ENCODE measurements around the gene SPIN1. TPM values are rescaled to one million over a fixed set of nuclear protein-coding genes. Genes with fewer than 3 reads are reported as not detected.

The SPIN1 gene
- total RNA-seq, 1 donor from 2014 or later: 154 TPM

GRCh38 chr9:88477300-88477751 lies 89.1 kb downstream of the SPIN1 start:
- H3K27me3 Mint-ChIP-seq: no peaks in the 10 kb centered on the region
- TF ChIP-seq CTCF (IDR thresholded peaks at IDR 0.05; ENCODE audit: unreplicated experiment): no peak
- H3K9me3 Mint-ChIP-seq (ENCODE audit: low read depth): no peaks in the 10 kb centered on the region
- H3K4me1 Mint-ChIP-seq (ENCODE audit: low read depth): peaks cover 9% of the 10 kb centered on the region
- H3K27ac Mint-ChIP-seq: no peak overlapping the region
- no peak overlapping the region for H3K4me3 Mint-ChIP-seq (ENCODE audit: low read depth)
- peaks cover 11% of the 10 kb centered on the region for H3K36me3 Mint-ChIP-seq (ENCODE audit: insufficient read depth)
- DNase-seq (ENCODE audit: low spot score, unreplicated experiment): no peak

GRCh38 chr9:88478246-88478645 lies 90.0 kb downstream of the SPIN1 start:
- no peak overlapping the region for H3K4me3 Mint-ChIP-seq (ENCODE audit: low read depth)
- peaks cover 14% of the 10 kb centered on the region for H3K36me3 Mint-ChIP-seq (ENCODE audit: insufficient read depth)
- no peak for DNase-seq (ENCODE audit: low spot score, unreplicated experiment)
- H3K27me3 Mint-ChIP-seq: no peaks in the 10 kb centered on the region
- H3K9me3 Mint-ChIP-seq (ENCODE audit: low read depth): no peaks in the 10 kb centered on the region
- TF ChIP-seq CTCF (IDR thresholded peaks at IDR 0.05; ENCODE audit: unreplicated experiment): no peak
- no peak overlapping the region for H3K27ac Mint-ChIP-seq
- peaks cover 9% of the 10 kb centered on the region for H3K4me1 Mint-ChIP-seq (ENCODE audit: low read depth)

GRCh38 chr9:88481933-88482332 lies 93.7 kb downstream of the SPIN1 start:
- no peak for DNase-seq (ENCODE audit: low spot score, unreplicated experiment)
- no peak overlapping the region for H3K4me3 Mint-ChIP-seq (ENCODE audit: low read depth)
- TF ChIP-seq CTCF (IDR thresholded peaks at IDR 0.05; ENCODE audit: unreplicated experiment): no peak
- peaks cover 11% of the 10 kb centered on the region for H3K4me1 Mint-ChIP-seq (ENCODE audit: low read depth)
- no peaks in the 10 kb centered on the region for H3K9me3 Mint-ChIP-seq (ENCODE audit: low read depth)
- no peak overlapping the region for H3K27ac Mint-ChIP-seq
- H3K36me3 Mint-ChIP-seq (ENCODE audit: insufficient read depth): peaks cover 22% of the 10 kb centered on the region
- no peaks in the 10 kb centered on the region for H3K27me3 Mint-ChIP-seq

GRCh38 chr9:88488166-88488565 lies 99.9 kb downstream of the SPIN1 start:
- H3K27ac Mint-ChIP-seq: no peak overlapping the region
- peaks cover 19% of the 10 kb centered on the region for H3K36me3 Mint-ChIP-seq (ENCODE audit: insufficient read depth)
- no peaks in the 10 kb centered on the region for H3K27me3 Mint-ChIP-seq
- no peak overlapping the region for H3K4me3 Mint-ChIP-seq (ENCODE audit: low read depth)
- no peak for TF ChIP-seq CTCF (IDR thresholded peaks at IDR 0.05; ENCODE audit: unreplicated experiment)
- H3K4me1 Mint-ChIP-seq (ENCODE audit: low read depth): peaks cover 1% of the 10 kb centered on the region
- no peak for DNase-seq (ENCODE audit: low spot score, unreplicated experiment)
- no peaks in the 10 kb centered on the region for H3K9me3 Mint-ChIP-seq (ENCODE audit: low read depth)

GRCh38 chr9:88494983-88495721 lies 106.9 kb downstream of the SPIN1 start:
- TF ChIP-seq CTCF (IDR thresholded peaks at IDR 0.05; ENCODE audit: unreplicated experiment): no peak
- Mint-ChIP-seq H3K4me1 (ENCODE audit: low read depth) (no peaks in the 10 kb centered on the region), H3K27me3 (no peaks in the 10 kb centered on the region), H3K9me3 (ENCODE audit: low read depth) (no peaks in the 10 kb centered on the region), H3K4me3 (ENCODE audit: low read depth) (no peak overlapping the region), H3K36me3 (ENCODE audit: insufficient read depth) (peaks cover 3% of the 10 kb centered on the region), H3K27ac (no peak overlapping the region)
- no peak for DNase-seq (ENCODE audit: low spot score, unreplicated experiment)

Measured in progenitor cell of endocrine pancreas (in vitro differentiated cells).